Esophagus muscularis mucosa (tissue), 4 donors: ENCODE measurements around the gene PPP2R1B. TPM values are rescaled to one million over a fixed set of nuclear protein-coding genes. Genes with fewer than 3 reads are reported as not detected.

Source experiments
- DNase-seq: peaks from one replicate; pipeline ENCODE4 v3.0.0-alpha.2; 2017; ENCODE audit errors: extremely low spot score
- H3K27ac ChIP-seq, 4 donors: fragments of 200-600 bp; sonication (generic); replicated peaks in 1 of 4; 1 replicate in 3 of 4; 2 replicates in 1 of 4; pipeline ENCODE4 v1.5.1; 2016 to 2019; ENCODE audit warnings: mild to moderate bottlenecking in 1 of 4
- H3K27me3 ChIP-seq, 4 donors: fragments of 200-600 bp; sonication (generic); one replicate each; pipeline versions ENCODE4 v1.5.1 to v1.6.0; 2016 to 2019
- H3K36me3 ChIP-seq, 4 donors: fragments of 200-600 bp; sonication (generic); one replicate each; pipeline ENCODE4 v1.5.1; 2016 to 2019
- H3K4me1 ChIP-seq, 4 donors: fragments of 200-600 bp; sonication (generic); one replicate each; pipeline ENCODE4 v1.5.1; 2016 to 2019
- H3K4me3 ChIP-seq, 4 donors: fragments of 200-600 bp; sonication (generic); 1 replicate in 2 of 4; 2 replicates in 2 of 4; pipeline ENCODE4 v1.5.1; 2016 to 2019; ENCODE audit warnings: mild to moderate bottlenecking in 4 of 4, moderate library complexity in 1 of 4
- H3K9me3 ChIP-seq, 4 donors: fragments of 200-600 bp; sonication (generic); 1 replicate in 3 of 4; 2 replicates in 1 of 4; pipeline ENCODE4 v1.5.1; 2016 to 2019
- EP300 ChIP-seq: sonication (generic); formaldehyde crosslinking; IDR thresholded peaks from one replicate; pipeline ENCODE4 v1.6.1; 2017; ENCODE audit warnings: antibody characterized with exemption
- POLR2A ChIP-seq: fragments of 450-650 bp; IDR thresholded peaks from one replicate; pipeline ENCODE4 v1.6.1; 2017; ENCODE audit warnings: antibody characterized with exemption, moderate library complexity, mild to moderate bottlenecking, low read depth
- POLR2AphosphoS5 ChIP-seq, 2 donors: sonication (generic); formaldehyde crosslinking; IDR thresholded peaks; one replicate each; pipeline ENCODE4 v1.6.1; 2017; ENCODE audit warnings: antibody characterized with exemption in 2 of 2
- WGBS: methylation state at CpG from one replicate; pipeline ENCODE4 v1.1.5; 2018; 5-methylcytosine and 5-hydroxymethylcytosine counted together
- intact Hi-C: fragments of 100-400 bp; cut with DNase I; formaldehyde crosslinking; loops from one replicate; pipeline ENCODE4 v1.15.1; 2023
- total RNA-seq, 4 donors: library from RNA; depleted of rRNA; stranded (reverse); fragments of >200 nt; gene quantifications; one replicate each; pipeline versions ENCODE4 v1.1.0 to v1.2.1, GENCODE V29; 2016
- TF ChIP-seq, protein P1 (sequence below), 3 experiments: fragments of 200-600 bp in 2 of 3; fragments of 450-650 bp in 1 of 3; sonication (generic) in 2 of 3; IDR thresholded peaks; one replicate each; pipeline ENCODE4 v1.5.1; 2017 to 2019; ENCODE audit warnings: antibody characterized with exemption in 3 of 3, mild to moderate bottlenecking in 2 of 3, moderate library complexity in 1 of 3

PPP2R1B gene
- total RNA-seq, 4 donors from 2014 or later, result 9.6 to 12.8 (median 10.5) TPM

DNA sequence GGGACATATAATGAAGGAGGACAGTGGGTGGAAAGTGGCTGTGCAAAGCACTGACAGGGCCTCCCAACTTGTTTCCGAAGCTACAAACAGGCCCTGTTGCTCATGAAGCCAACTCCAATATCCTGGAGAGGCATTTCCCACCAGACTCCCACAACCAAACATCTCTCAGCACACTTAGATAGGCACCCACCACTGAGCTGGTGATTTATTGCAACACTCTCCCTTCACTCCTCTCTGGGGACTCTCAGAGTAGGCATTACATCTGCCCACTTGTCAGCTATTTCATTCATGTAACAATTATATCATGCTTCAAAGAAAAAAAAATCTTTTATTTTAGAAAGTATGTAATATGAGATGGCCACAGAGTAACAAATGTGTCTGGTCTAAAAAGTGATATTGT, 32.1 kb upstream of the PPP2R1B start:
- no peak for TF ChIP-seq EP300
- TF ChIP-seq, protein P1, sequence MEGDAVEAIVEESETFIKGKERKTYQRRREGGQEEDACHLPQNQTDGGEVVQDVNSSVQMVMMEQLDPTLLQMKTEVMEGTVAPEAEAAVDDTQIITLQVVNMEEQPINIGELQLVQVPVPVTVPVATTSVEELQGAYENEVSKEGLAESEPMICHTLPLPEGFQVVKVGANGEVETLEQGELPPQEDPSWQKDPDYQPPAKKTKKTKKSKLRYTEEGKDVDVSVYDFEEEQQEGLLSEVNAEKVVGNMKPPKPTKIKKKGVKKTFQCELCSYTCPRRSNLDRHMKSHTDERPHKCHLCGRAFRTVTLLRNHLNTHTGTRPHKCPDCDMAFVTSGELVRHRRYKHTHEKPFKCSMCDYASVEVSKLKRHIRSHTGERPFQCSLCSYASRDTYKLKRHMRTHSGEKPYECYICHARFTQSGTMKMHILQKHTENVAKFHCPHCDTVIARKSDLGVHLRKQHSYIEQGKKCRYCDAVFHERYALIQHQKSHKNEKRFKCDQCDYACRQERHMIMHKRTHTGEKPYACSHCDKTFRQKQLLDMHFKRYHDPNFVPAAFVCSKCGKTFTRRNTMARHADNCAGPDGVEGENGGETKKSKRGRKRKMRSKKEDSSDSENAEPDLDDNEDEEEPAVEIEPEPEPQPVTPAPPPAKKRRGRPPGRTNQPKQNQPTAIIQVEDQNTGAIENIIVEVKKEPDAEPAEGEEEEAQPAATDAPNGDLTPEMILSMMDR (IDR thresholded peaks at IDR 0.05), result no peak
- no peak for TF ChIP-seq POLR2AphosphoS5 (IDR thresholded peaks at IDR 0.05)
- TF ChIP-seq POLR2A, result no peak
- H3K27me3 ChIP-seq, result no peaks in the 10 kb centered on the region
- intact Hi-C loops, result no loop called here
- no peak overlapping the region for H3K4me3 ChIP-seq
- H3K4me1 ChIP-seq, result peaks cover 0 to 12% (median 4%) of the 10 kb centered on the region in 4 donors
- H3K36me3 ChIP-seq, result peaks cover 2 to 28% (median 12%) of the 10 kb centered on the region in 4 donors
- H3K27ac ChIP-seq, result no peak overlapping the region
- no peak for DNase-seq
- H3K9me3 ChIP-seq, result no peaks in the 10 kb centered on the region
- WGBS, result 92% methylated on average over 1 of the region's 1 CpG

DNA sequence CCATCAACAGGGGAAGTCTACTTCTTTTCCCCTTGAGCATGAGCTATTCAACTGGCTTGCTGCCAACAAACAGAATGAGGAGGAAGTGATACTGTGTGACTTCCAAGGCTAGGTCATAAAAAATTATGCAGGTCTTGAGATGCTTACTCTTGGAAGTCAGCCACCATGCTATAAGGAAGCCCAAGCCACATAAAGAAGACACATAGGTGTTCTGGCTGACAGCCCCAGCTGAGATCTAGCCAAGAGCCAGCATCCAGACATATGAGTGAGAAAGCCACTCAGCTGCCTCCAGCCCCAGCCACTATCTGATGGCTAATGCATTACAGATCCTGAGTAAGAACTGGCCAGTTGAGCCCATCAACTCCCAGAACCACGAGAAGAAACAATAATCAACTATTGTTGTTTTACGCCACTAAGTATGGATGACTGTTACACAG, 31.0 kb upstream of the PPP2R1B start:
- Histone ChIP-seq H3K36me3 (peaks cover 0 to 17% (median 2%) of the 10 kb centered on the region in 4 donors), H3K4me3 (no peak overlapping the region), H3K27me3 (no peaks in the 10 kb centered on the region), H3K9me3 (no peaks in the 10 kb centered on the region), H3K27ac (no peak overlapping the region), H3K4me1 (peaks cover 0 to 18% (median 7%) of the 10 kb centered on the region in 4 donors)
- 83% methylated on average over 2 of the region's 2 CpGs for WGBS
- DNase-seq, result no peak
- TF ChIP-seq EP300, result no peak
- no peak for TF ChIP-seq POLR2AphosphoS5 (IDR thresholded peaks at IDR 0.05)
- no peak for TF ChIP-seq POLR2A
- TF ChIP-seq, protein P1 (IDR thresholded peaks at IDR 0.05), result no peak
- intact Hi-C loops, result no loop called here

DNA sequence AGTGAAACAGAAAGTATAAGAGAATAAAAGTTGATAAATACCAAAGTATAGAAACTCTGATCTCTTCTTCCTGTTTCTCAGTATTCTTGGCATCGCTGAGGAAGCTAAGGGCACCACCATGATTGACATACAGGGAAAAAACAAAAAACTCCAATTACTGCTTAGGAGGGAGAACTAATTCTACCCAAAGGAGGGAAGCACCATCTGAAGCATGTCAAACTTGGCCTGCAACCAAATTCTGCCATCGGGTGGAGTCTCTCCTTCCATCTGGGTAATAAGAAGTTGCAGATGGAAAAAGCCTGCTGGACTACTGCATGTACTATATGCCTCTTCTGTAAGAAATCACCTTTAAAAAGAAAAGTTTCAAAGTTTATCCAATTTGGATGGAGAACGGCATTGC, 30.5 kb upstream of the PPP2R1B start:
- no peak overlapping the region for H3K4me3 ChIP-seq
- DNase-seq, result no peak
- no peak overlapping the region for H3K27ac ChIP-seq
- peaks cover 0 to 18% (median 7%) of the 10 kb centered on the region in 4 donors for H3K4me1 ChIP-seq
- TF ChIP-seq POLR2AphosphoS5 (IDR thresholded peaks at IDR 0.05), result no peak
- TF ChIP-seq POLR2A, result no peak
- TF ChIP-seq EP300, result no peak
- TF ChIP-seq, protein P1 (IDR thresholded peaks at IDR 0.05), result no peak
- H3K9me3 ChIP-seq, result no peaks in the 10 kb centered on the region
- intact Hi-C loops, result no loop called here
- WGBS, result 81% methylated on average over 3 of the region's 3 CpGs
- no peaks in the 10 kb centered on the region for H3K27me3 ChIP-seq
- peaks cover 0 to 12% (median 0%) of the 10 kb centered on the region in 4 donors for H3K36me3 ChIP-seq

DNA sequence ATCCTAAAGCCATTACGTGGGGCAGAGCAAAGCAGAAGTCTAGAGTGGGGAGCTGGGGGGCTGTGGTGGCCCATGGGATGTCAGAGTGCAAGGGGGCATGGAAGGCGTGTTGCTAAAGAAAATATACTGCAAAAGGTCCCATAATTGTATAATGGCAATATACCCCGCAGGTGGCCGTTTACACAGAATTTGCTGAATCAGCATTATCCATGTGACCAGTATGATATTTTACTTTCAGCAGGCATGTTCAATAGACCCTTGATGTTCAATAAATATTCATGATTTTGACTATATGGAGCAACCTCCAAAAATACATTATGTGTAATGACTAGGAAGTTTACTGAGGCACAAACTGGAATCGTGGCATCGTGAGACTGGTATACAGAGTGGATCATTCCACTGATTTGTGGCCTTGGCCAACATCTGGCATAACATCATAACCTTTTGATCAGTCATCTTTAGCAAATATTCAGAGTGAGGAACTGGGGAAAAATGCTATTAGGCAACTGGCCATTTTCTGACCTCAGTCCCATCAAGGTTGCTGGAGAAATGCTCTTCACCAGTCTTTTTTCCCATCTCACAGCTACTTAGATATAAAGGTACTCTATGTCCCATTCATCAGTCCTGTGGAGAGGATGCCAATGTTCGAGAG, 29.3 kb upstream of the PPP2R1B start:
- no peak overlapping the region for H3K4me3 ChIP-seq
- peaks cover 0 to 18% (median 3%) of the 10 kb centered on the region in 4 donors for H3K4me1 ChIP-seq
- no peak for TF ChIP-seq EP300
- no peak for TF ChIP-seq POLR2A
- TF ChIP-seq, protein P1 (IDR thresholded peaks at IDR 0.05), result no peak
- WGBS, result 97% methylated on average over 7 of the region's 7 CpGs
- H3K27me3 ChIP-seq, result no peaks in the 10 kb centered on the region
- peaks cover 0 to 14% (median 0%) of the 10 kb centered on the region in 4 donors for H3K36me3 ChIP-seq
- no peaks in the 10 kb centered on the region for H3K9me3 ChIP-seq
- no peak overlapping the region for H3K27ac ChIP-seq
- intact Hi-C loops, result no loop called here
- no peak for DNase-seq

DNA sequence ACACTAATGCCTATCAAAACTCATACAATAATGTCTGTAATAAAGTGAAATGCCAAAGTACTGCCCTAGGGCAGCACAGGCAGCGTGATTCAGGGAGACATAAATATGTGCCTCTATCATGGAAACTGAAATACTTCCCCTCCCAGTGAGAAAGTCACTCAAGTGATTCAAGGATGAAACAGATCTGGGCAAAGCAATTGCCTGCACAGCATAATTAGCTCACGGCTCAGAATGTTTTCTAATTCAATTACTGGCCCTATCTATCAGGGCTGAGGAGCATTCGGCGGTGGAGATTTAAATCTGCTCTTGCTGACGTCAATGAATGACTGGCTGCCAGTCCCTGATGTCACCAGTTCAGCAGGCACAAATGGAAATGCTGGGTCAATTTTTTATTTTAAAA, 27.7 kb upstream of the PPP2R1B start:
- no peak for DNase-seq
- H3K4me1 ChIP-seq, result peaks cover 0 to 18% (median 3%) of the 10 kb centered on the region in 4 donors
- TF ChIP-seq EP300 (no peak), POLR2AphosphoS5 (IDR thresholded peaks at IDR 0.05) (no peak), POLR2A (no peak)
- TF ChIP-seq, protein P1 (IDR thresholded peaks at IDR 0.05), result no peak
- H3K27me3 ChIP-seq, result no peaks in the 10 kb centered on the region
- intact Hi-C loops, result no loop called here
- H3K4me3 ChIP-seq, result no peak overlapping the region
- no peak overlapping the region for H3K27ac ChIP-seq
- H3K36me3 ChIP-seq, result peaks cover 0 to 14% (median 0%) of the 10 kb centered on the region in 4 donors
- 66% methylated on average over 5 of the region's 5 CpGs for WGBS
- H3K9me3 ChIP-seq, result no peaks in the 10 kb centered on the region
